ENCODE data around the gene SLC25A1. TPM values are rescaled to one million over a fixed set of nuclear protein-coding genes. Genes with fewer than 3 reads are reported as not detected.

Gene SLC25A1
- polyA plus RNA-seq, 2 of the 4 experiments (the other 2 are of a cell fraction): 11.4 to 60.1 TPM

GRCh38 chr22:19213442-19214077 is 35.0 kb upstream of the SLC25A1 start:
- Histone ChIP-seq H3K4me1 (no peaks in the 10 kb centered on the region), H3K9me3 (no peaks in the 10 kb centered on the region), H3K27ac (no peak overlapping the region), H3K4me3 (no peak overlapping the region), H3K4me2 (no peak overlapping the region)
- CTCF ChIA-PET: interaction anchor here (1.1 kb wide), 1 partner anchor 417 kb away, joined by 4 read pairs; no protein-coding TSS in a partner anchor
- POLR2A ChIA-PET: no interaction called here
- TF ChIP-seq KDM5A (IDR thresholded peaks at IDR 0.05) (no peak), USF2 (IDR thresholded peaks at IDR 0.05) (no peak), CBX2 (IDR thresholded peaks at IDR 0.05; ENCODE audit: borderline replicate concordance, low read depth) (no peak), NPAS2 (CRISPR knock-in tag; IDR thresholded peaks at IDR 0.05; ENCODE audit: borderline replicate concordance) (no peak), ZSCAN20 (CRISPR knock-in tag; IDR thresholded peaks at IDR 0.05) (no peak), JUN (IDR thresholded peaks at IDR 0.05) (no peak), RAD21 (conservative IDR thresholded peaks at IDR 0.05 in 1 of 2, IDR thresholded peaks at IDR 0.05 in 1 of 2) (no peak), KDM1A (IDR thresholded peaks at IDR 0.05; ENCODE audit: low read depth) (no peak), EP300 (IDR thresholded peaks at IDR 0.05) (no peak)
- WGBS (ENCODE audit: missing lambda C conversion rate): 84% methylated on average over 9 of the region's 9 CpGs
- ATAC-seq (no peak), DNase-seq (ENCODE audit: low read depth in 1 of 2, low spot score in 1 of 2) (no peak), FAIRE-seq (no peak)

GRCh38 chr22:19213001-19213400 is 34.5 kb upstream of the SLC25A1 start:
- ATAC-seq (no peak), DNase-seq (ENCODE audit: low read depth in 1 of 2, low spot score in 1 of 2) (no peak), FAIRE-seq (no peak)
- no peak for TF ChIP-seq ZNF302 (CRISPR knock-in tag; IDR thresholded peaks at IDR 0.05)
- no peak for TF ChIP-seq HOXB13 (CRISPR knock-in tag; IDR thresholded peaks at IDR 0.05; ENCODE audit: low read depth)
- no peak for TF ChIP-seq TFCP2L1 (CRISPR knock-in tag; IDR thresholded peaks at IDR 0.05)
- no peak for TF ChIP-seq ESRRA (IDR thresholded peaks at IDR 0.05; ENCODE audit: borderline replicate concordance, low read length)
- no peak for TF ChIP-seq REST (IDR thresholded peaks at IDR 0.05)
- TF ChIP-seq KDM1A (IDR thresholded peaks at IDR 0.05; ENCODE audit: low read depth): no peak
- no peak for TF ChIP-seq KDM5A (IDR thresholded peaks at IDR 0.05)
- no peak for TF ChIP-seq EHF (CRISPR knock-in tag; IDR thresholded peaks at IDR 0.05)
- no peak for TF ChIP-seq SMC3 (IDR thresholded peaks at IDR 0.05)
- TF ChIP-seq MAX (IDR thresholded peaks at IDR 0.05): no peak
- TF ChIP-seq EHMT2 (IDR thresholded peaks at IDR 0.05; ENCODE audit: low read depth): no peak
- no peak for TF ChIP-seq ZC3H11A (IDR thresholded peaks at IDR 0.05)
- TF ChIP-seq TP53 (CRISPR knock-in tag; IDR thresholded peaks at IDR 0.05): no peak
- no peak for TF ChIP-seq ZFP36 (IDR thresholded peaks at IDR 0.05; ENCODE audit: borderline replicate concordance, partially characterized antibody)
- no peak for TF ChIP-seq JUN (IDR thresholded peaks at IDR 0.05)
- Histone ChIP-seq H3K27ac (no peak overlapping the region), H3K4me2 (no peak overlapping the region), H3K4me3 (no peak overlapping the region), H3K4me1 (no peaks in the 10 kb centered on the region), H3K9me3 (no peaks in the 10 kb centered on the region)
- ChIA-PET CTCF (no interaction called here), POLR2A (no interaction called here)
- WGBS (ENCODE audit: missing lambda C conversion rate): 86% methylated on average over 1 of the region's 1 CpG

Data from A549 (cell line).